Astrocyte (in vitro differentiated cells and primary cell): ENCODE measurements around the gene CHRNB2. TPM values are rescaled to one million over a fixed set of nuclear protein-coding genes. Genes with fewer than 3 reads are reported as not detected.

Source experiments
- DNase-seq: peaks from one replicate; pipeline ENCODE4 v3.0.0-alpha.2; 2010; ENCODE audit warnings: low read depth
- FAIRE-seq: peaks from 2 replicates; lab custom pipeline; 2011; peaks lifted over from hg19 to GRCh38; lab: Jason Lieb, UNC
- H2AFZ ChIP-seq: 2 replicates; pipeline ENCODE4 v1.6.0; 2012; ENCODE audit warnings: low read depth, low read length, inconsistent platforms
- H3K27ac ChIP-seq: 2 replicates; pipeline ENCODE4 v1.5.1; 2011; ENCODE audit warnings: low read depth, low read length, inconsistent platforms
- H3K27me3 ChIP-seq: 2 replicates; pipeline ENCODE4 v1.6.0; 2011; ENCODE audit warnings: low read length, inconsistent platforms; ENCODE audit not compliant: insufficient read depth
- H3K36me3 ChIP-seq: 2 replicates; pipeline ENCODE4 v1.5.1; 2011; ENCODE audit warnings: low read length, inconsistent platforms; ENCODE audit not compliant: insufficient read depth
- H3K4me1 ChIP-seq: 2 replicates; pipeline ENCODE4 v1.5.1; 2011; ENCODE audit warnings: low read length, inconsistent platforms; ENCODE audit not compliant: insufficient read depth
- H3K4me2 ChIP-seq: 2 replicates; pipeline ENCODE4 v1.6.0; 2012; ENCODE audit warnings: low read length, inconsistent platforms
- H3K4me3 ChIP-seq: 2 replicates; pipeline ENCODE4 v1.5.1; 2011; ENCODE audit warnings: low read depth, mild to moderate bottlenecking, low read length, inconsistent platforms; ENCODE audit not compliant: insufficient read depth
- H3K79me2 ChIP-seq: 2 replicates; pipeline ENCODE4 v1.6.0; 2012; ENCODE audit warnings: mild to moderate bottlenecking, low read length, inconsistent platforms; ENCODE audit not compliant: insufficient read depth
- H3K9ac ChIP-seq: 2 replicates; pipeline ENCODE4 v1.6.0; 2012; ENCODE audit warnings: mild to moderate bottlenecking, low read length, inconsistent platforms
- H3K9me3 ChIP-seq: 2 replicates; pipeline ENCODE4 v1.5.1; 2012; ENCODE audit warnings: low read depth, mild to moderate bottlenecking, low read length, inconsistent platforms; ENCODE audit not compliant: insufficient read depth
- H4K20me1 ChIP-seq: 2 replicates; pipeline ENCODE4 v1.6.0; 2012; ENCODE audit warnings: low read length, inconsistent platforms; ENCODE audit not compliant: insufficient read depth
- H3K27ac Mint-ChIP-seq: one replicate; pipeline ENCODE4 v1.8.0; 2021; ENCODE audit warnings: mild to moderate bottlenecking, mixed read lengths; ENCODE audit not compliant: unreplicated experiment
- H3K27me3 Mint-ChIP-seq: one replicate; pipeline ENCODE4 v1.8.0; 2021; ENCODE audit warnings: low read depth, mixed read lengths; ENCODE audit not compliant: unreplicated experiment
- H3K36me3 Mint-ChIP-seq: one replicate; pipeline ENCODE4 v1.8.0; 2021; ENCODE audit warnings: low read depth, mixed read lengths; ENCODE audit not compliant: unreplicated experiment
- H3K4me1 Mint-ChIP-seq: one replicate; pipeline ENCODE4 v1.8.0; 2021; ENCODE audit warnings: low read depth, mixed read lengths; ENCODE audit not compliant: unreplicated experiment
- H3K4me3 Mint-ChIP-seq: one replicate; pipeline ENCODE4 v1.8.0; 2021; ENCODE audit warnings: mild to moderate bottlenecking, moderate library complexity, mixed read lengths; ENCODE audit not compliant: unreplicated experiment
- H3K9me3 Mint-ChIP-seq: one replicate; pipeline ENCODE4 v1.8.0; 2021; ENCODE audit warnings: mild to moderate bottlenecking, mixed read lengths; ENCODE audit not compliant: unreplicated experiment
- EZH2 ChIP-seq: IDR thresholded peaks from 2 replicates; pipeline ENCODE4 v1.6.1; 2012; ENCODE audit warnings: mild to moderate bottlenecking, low read length, inconsistent platforms; ENCODE audit not compliant: insufficient read depth
- total RNA-seq: library from RNA; stranded (reverse); gene quantifications from 2 replicates; pipeline ENCODE4 v1.2.1, GENCODE V29; 2021
- TF ChIP-seq, protein P1 (sequence below): IDR thresholded peaks from 2 replicates; pipeline ENCODE4 v1.5.1; 2011; ENCODE audit warnings: low read depth, mild to moderate bottlenecking, inconsistent platforms, low read length, moderate library complexity; ENCODE audit not compliant: insufficient read depth

The CHRNB2 gene
- total RNA-seq, 1 donor from 2014 or later = 0.20 TPM

DNA sequence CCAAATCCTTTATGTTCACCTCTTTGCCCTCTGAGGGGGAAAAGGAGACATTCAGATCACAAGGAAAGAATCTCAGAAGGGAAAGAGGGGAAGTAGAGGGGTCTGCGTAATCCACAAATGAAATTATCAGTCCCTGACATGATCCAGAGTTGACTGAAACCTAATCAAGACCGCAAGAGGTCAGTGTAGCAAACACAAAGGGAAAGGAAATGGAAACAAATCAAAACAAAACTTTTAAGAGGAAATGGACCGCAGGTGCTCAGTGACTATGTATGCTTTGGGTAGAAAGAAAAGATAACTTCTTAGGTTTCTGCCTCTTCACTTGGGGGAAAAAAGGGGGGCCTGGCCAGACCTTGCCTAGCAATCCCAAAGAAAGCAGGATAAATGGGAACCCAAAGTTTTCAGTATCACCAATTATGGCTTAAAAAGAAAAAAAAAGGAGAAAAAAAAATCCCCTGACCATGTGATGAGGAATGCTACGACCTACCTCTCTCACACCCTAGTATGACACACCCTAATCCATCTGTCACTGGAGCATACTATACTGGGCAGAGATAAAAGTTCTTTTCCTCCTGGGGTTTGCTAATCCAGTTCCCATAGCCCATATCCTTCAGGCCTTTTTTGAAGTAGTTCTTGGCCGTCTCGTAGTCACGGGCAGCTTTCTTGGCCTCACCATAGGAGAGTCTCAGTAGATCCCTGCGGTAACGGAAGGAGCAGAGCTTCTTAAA lies 16.9 kb downstream of the CHRNB2 start:
- Histone ChIP-seq H4K20me1 (peaks cover 77% of the 10 kb centered on the region), H3K9me3 (no peaks in the 10 kb centered on the region), H3K27ac (no peak overlapping the region), H3K9ac (no peak overlapping the region), H3K4me3 (no peak overlapping the region), H3K4me1 (no peaks in the 10 kb centered on the region), H3K36me3 (peaks cover 77% of the 10 kb centered on the region), H3K79me2 (no peaks in the 10 kb centered on the region), H2AFZ (no peak overlapping the region), H3K4me2 (no peak overlapping the region), H3K27me3 (no peaks in the 10 kb centered on the region)
- FAIRE-seq = no peak
- TF ChIP-seq, protein P1, sequence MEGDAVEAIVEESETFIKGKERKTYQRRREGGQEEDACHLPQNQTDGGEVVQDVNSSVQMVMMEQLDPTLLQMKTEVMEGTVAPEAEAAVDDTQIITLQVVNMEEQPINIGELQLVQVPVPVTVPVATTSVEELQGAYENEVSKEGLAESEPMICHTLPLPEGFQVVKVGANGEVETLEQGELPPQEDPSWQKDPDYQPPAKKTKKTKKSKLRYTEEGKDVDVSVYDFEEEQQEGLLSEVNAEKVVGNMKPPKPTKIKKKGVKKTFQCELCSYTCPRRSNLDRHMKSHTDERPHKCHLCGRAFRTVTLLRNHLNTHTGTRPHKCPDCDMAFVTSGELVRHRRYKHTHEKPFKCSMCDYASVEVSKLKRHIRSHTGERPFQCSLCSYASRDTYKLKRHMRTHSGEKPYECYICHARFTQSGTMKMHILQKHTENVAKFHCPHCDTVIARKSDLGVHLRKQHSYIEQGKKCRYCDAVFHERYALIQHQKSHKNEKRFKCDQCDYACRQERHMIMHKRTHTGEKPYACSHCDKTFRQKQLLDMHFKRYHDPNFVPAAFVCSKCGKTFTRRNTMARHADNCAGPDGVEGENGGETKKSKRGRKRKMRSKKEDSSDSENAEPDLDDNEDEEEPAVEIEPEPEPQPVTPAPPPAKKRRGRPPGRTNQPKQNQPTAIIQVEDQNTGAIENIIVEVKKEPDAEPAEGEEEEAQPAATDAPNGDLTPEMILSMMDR = no peak
- no peak for TF ChIP-seq EZH2
- H3K27me3 Mint-ChIP-seq = no peaks in the 10 kb centered on the region
- H3K27ac Mint-ChIP-seq = peak overlapping the region; percentile 54
- no peak for DNase-seq
- H3K36me3 Mint-ChIP-seq = peaks cover 57% of the 10 kb centered on the region
- H3K4me1 Mint-ChIP-seq = peaks cover 41% of the 10 kb centered on the region
- no peaks in the 10 kb centered on the region for H3K9me3 Mint-ChIP-seq
- H3K4me3 Mint-ChIP-seq = no peak overlapping the region

DNA sequence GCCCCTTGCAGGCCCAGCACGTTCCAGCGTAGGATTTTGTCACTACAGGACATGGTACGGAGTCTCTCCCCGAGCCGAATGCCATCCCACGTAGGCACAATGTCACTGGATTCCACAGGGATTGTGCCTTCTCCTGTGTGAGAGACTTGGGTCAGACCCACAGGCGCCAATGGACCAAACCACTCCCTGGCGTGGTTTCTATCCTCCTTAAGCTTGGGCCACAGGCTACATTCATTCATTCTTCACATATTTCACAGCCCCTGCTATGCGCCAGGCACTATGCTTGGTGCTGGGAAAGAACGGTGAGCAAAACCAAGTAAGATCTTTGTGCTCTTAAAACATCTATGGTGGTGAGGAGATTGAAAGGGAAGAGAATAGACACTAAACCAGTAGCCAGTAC lies 18.7 kb downstream of the CHRNB2 start:
- H3K9me3 ChIP-seq = no peaks in the 10 kb centered on the region
- peaks cover 76% of the 10 kb centered on the region for H4K20me1 ChIP-seq
- Mint-ChIP-seq H3K27me3 (no peaks in the 10 kb centered on the region), H3K9me3 (no peaks in the 10 kb centered on the region), H3K27ac (peak overlapping the region; percentile 1), H3K36me3 (peaks cover 59% of the 10 kb centered on the region), H3K4me3 (peak overlapping the region; percentile 12), H3K4me1 (peaks cover 41% of the 10 kb centered on the region)
- no peak overlapping the region for H3K9ac ChIP-seq
- DNase-seq = no peak
- H3K4me2 ChIP-seq = no peak overlapping the region
- no peaks in the 10 kb centered on the region for H3K79me2 ChIP-seq
- no peak overlapping the region for H2AFZ ChIP-seq
- H3K36me3 ChIP-seq = peaks cover 72% of the 10 kb centered on the region
- no peaks in the 10 kb centered on the region for H3K4me1 ChIP-seq
- no peak for FAIRE-seq
- no peak overlapping the region for H3K4me3 ChIP-seq
- TF ChIP-seq, protein P1 = no peak
- TF ChIP-seq EZH2 = no peak
- H3K27me3 ChIP-seq = no peaks in the 10 kb centered on the region
- H3K27ac ChIP-seq = no peak overlapping the region

DNA sequence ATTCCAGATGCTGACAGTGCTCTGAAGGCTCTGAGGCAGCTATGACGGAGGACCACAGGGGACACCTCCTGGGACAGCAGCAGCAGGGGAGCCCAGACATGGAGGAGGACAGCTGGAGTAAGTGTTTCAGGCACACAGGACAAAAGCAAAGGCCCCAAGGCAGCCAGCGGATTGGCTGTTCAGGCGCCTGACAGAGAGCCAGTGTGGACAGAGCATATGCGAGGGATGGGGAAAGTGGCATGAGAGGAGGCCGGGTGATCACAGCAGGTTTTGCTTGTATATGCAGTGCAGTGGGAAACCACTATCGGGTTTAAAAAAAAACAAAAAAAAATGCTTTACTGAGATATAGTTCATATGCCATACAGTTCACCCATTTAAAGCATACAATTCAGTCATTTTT lies 19.1 kb downstream of the CHRNB2 start:
- Histone ChIP-seq H3K79me2 (no peaks in the 10 kb centered on the region), H3K27ac (no peak overlapping the region), H2AFZ (no peak overlapping the region), H3K9me3 (no peaks in the 10 kb centered on the region), H3K36me3 (peaks cover 75% of the 10 kb centered on the region), H3K27me3 (no peaks in the 10 kb centered on the region), H3K4me1 (no peaks in the 10 kb centered on the region), H3K4me2 (no peak overlapping the region), H4K20me1 (peaks cover 80% of the 10 kb centered on the region), H3K4me3 (no peak overlapping the region), H3K9ac (no peak overlapping the region)
- H3K4me3 Mint-ChIP-seq = peak overlapping the region; percentile 12
- peaks cover 62% of the 10 kb centered on the region for H3K36me3 Mint-ChIP-seq
- FAIRE-seq (no peak), DNase-seq (no peak)
- TF ChIP-seq, protein P1 = no peak
- no peak for TF ChIP-seq EZH2
- H3K27ac Mint-ChIP-seq = peak overlapping the region; percentile 1
- peaks cover 41% of the 10 kb centered on the region for H3K4me1 Mint-ChIP-seq
- no peaks in the 10 kb centered on the region for H3K9me3 Mint-ChIP-seq
- H3K27me3 Mint-ChIP-seq = no peaks in the 10 kb centered on the region
